ENCODE measurements around the gene BRIP1.

The BRIP1 gene

DNA sequence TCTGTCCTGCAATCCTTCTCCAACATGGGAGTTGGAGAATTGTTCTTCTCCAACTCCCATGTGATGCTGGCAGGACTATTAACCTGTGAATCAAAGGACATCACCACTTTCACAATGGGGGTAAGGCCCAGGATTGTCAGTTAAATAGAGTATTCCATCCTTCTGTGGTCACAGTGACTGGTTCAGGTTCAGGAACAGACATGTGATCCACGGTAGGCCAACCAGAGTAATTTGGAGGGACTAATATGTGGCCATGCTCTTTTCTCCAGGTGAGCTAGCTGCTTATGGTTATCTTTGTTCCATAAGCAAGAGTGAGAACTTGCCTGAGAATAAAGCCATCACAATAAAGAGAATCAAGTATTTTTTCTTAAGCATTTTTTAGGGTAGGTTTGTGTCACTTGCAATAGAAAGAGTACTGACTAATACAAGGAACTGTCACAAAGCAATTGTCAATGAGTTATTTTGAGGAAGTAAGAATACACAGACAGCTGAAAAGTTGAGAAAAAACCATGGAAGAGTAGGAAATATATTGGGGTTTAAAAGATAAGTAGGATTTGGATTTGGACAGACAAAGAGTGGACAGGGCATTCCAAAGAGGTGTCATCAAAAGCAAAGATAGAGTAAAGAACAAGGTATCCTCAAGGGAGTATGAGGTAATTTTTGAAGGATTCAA, 63.4 kb downstream of the BRIP1 start:
- H3K4me1 Mint-ChIP-seq (ENCODE audit: low read depth in 2 of 2) = no peaks in the 10 kb centered on the region
- DNase-seq (no peak), ATAC-seq (replicated peaks) (no peak)
- H3K36me3 Mint-ChIP-seq (ENCODE audit: insufficient read depth) = no peaks in the 10 kb centered on the region
- no peaks in the 10 kb centered on the region for H3K27me3 Mint-ChIP-seq
- no peaks in the 10 kb centered on the region for H3K9me3 Mint-ChIP-seq
- H3K27ac Mint-ChIP-seq = no peak overlapping the region
- no peak overlapping the region for H3K4me3 Mint-ChIP-seq

DNA sequence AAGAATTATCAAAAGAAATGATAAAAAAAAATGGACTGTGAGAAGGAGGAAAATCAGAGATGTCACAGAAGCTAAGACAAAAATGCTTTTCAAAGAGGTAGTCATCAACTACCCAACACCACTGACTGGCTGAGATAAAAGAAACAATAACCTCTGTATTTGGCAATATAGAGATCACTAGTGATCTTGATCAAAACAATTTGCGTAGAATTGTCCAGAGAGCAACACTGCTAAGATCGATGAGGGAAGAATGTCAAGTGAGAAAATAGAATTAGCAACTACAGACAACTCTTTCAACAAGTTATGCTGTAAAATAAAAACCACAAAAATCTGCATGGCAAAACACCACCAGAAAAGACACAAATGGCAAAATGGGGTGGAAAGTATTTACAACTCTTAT, 66.0 kb downstream of the BRIP1 start:
- DNase-seq (no peak), ATAC-seq (replicated peaks) (no peak)
- Mint-ChIP-seq H3K4me1 (ENCODE audit: low read depth in 2 of 2) (no peaks in the 10 kb centered on the region), H3K27me3 (no peaks in the 10 kb centered on the region), H3K27ac (no peak overlapping the region), H3K36me3 (ENCODE audit: insufficient read depth) (no peaks in the 10 kb centered on the region), H3K4me3 (no peak overlapping the region), H3K9me3 (no peaks in the 10 kb centered on the region)

DNA sequence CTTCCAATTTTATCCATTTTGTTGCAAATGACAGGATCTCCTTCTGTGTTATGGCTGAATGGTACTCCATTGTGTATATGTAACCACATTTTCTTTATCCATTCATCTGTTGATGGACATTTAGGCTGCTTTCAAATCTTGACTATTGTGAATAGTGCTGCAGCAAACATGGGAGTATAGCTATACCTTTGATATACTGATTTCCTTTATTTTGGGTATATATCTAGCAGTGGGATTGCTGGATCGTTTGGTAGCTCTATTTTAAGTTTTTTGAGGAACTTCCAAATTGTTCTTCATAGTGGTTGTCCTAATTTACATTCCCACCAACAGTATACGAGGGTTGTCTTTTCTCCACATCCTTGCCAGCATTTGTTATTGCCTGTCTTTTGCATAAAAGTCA, 67.8 kb downstream of the BRIP1 start:
- Mint-ChIP-seq H3K4me1 (ENCODE audit: low read depth in 2 of 2) (no peaks in the 10 kb centered on the region), H3K4me3 (no peak overlapping the region), H3K9me3 (no peaks in the 10 kb centered on the region), H3K27me3 (no peaks in the 10 kb centered on the region), H3K27ac (no peak overlapping the region), H3K36me3 (ENCODE audit: insufficient read depth) (no peaks in the 10 kb centered on the region)
- ATAC-seq (replicated peaks) (no peak), DNase-seq (no peak)

DNA sequence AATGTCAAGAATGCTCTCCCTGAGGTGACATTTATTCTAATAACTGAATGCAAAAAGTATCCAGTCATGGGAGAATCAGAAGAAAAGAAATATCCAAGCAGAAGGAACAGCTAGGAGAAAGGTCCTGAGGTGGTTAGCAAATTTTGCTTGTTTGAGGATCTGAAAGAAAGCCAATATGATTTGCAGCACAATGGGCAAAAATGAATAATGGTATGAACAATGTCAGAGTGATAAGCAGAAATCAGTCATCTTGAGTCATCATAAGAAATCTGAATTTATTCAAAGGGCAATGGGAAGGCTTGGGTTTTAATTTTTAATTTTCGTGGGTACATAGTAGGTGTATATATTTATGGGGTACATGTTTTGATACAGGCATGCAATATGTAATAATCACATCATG, 68.5 kb downstream of the BRIP1 start:
- no peak overlapping the region for H3K4me3 Mint-ChIP-seq
- H3K27me3 Mint-ChIP-seq = no peaks in the 10 kb centered on the region
- ATAC-seq (replicated peaks) (no peak), DNase-seq (no peak)
- H3K9me3 Mint-ChIP-seq = no peaks in the 10 kb centered on the region
- H3K36me3 Mint-ChIP-seq (ENCODE audit: insufficient read depth) = no peaks in the 10 kb centered on the region
- no peaks in the 10 kb centered on the region for H3K4me1 Mint-ChIP-seq (ENCODE audit: low read depth in 2 of 2)
- H3K27ac Mint-ChIP-seq = no peak overlapping the region

DNA sequence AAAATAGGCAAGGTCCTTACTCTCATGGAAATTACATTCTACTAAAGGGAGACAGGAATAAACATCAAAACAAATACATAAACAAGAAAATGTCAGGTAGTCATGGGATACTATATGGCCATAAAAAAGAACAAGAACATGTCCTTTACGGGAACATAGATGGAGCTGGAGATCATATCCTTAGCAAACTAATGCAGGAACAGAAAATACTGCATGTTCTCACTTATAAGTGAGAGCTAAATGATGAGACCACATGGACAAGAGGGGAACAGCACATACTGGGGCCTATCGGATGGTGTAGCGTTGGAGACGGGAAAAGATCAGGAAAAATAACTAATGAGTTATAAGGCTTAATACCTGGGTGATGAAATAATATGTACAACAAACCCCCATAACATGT, 69.1 kb downstream of the BRIP1 start:
- Mint-ChIP-seq H3K9me3 (no peaks in the 10 kb centered on the region), H3K4me1 (ENCODE audit: low read depth in 2 of 2) (no peaks in the 10 kb centered on the region), H3K27ac (no peak overlapping the region), H3K4me3 (no peak overlapping the region), H3K27me3 (no peaks in the 10 kb centered on the region), H3K36me3 (ENCODE audit: insufficient read depth) (no peaks in the 10 kb centered on the region)
- ATAC-seq (replicated peaks) = no peak
- DNase-seq = no peak

DNA sequence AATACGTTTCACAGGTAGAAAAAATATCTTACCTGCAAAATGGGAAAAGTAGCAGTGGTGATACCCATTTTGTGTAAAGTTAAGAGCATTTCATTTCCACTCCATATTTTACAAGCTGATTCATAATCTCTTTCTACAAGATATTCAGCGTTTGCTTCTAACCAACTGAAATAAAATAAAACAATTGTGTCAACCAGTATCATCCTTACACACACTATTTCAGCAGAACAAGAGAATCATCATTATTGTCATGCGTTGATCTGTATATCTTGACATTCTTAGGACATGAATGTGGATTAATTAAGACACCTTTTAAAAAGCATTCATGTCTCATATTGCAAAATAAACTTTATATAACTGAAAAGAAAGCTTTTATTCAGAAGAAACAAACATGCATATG, 69.8 kb downstream of the BRIP1 start:
- H3K4me3 Mint-ChIP-seq = no peak overlapping the region
- H3K4me1 Mint-ChIP-seq (ENCODE audit: low read depth in 2 of 2) = no peaks in the 10 kb centered on the region
- no peaks in the 10 kb centered on the region for H3K9me3 Mint-ChIP-seq
- H3K36me3 Mint-ChIP-seq (ENCODE audit: insufficient read depth) = no peaks in the 10 kb centered on the region
- no peaks in the 10 kb centered on the region for H3K27me3 Mint-ChIP-seq
- ATAC-seq (replicated peaks) = no peak
- H3K27ac Mint-ChIP-seq = no peak overlapping the region
- DNase-seq = no peak

DNA sequence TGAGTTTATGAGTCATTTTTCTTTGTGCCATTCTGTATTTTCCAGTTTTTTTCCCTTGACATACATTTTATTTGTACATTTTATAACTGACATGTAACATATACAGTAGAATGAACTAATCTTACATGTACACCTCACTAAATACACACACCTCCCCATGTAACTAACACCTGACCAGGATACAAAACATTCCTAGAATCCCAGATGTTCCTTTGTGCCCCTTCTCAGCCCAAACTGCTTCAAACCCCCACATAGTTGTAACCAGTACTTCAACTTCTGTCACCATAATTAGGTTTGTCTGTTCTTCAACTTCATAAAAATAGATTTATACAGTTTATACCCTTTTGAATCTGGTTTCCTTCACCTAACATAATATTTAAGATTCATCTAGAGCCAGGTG, 73.5 kb downstream of the BRIP1 start:
- Mint-ChIP-seq H3K4me3 (no peak overlapping the region), H3K36me3 (ENCODE audit: insufficient read depth) (no peaks in the 10 kb centered on the region), H3K9me3 (no peaks in the 10 kb centered on the region), H3K27ac (no peak overlapping the region), H3K4me1 (ENCODE audit: low read depth in 2 of 2) (no peaks in the 10 kb centered on the region), H3K27me3 (no peaks in the 10 kb centered on the region)
- DNase-seq (no peak), ATAC-seq (replicated peaks) (no peak)

DNA sequence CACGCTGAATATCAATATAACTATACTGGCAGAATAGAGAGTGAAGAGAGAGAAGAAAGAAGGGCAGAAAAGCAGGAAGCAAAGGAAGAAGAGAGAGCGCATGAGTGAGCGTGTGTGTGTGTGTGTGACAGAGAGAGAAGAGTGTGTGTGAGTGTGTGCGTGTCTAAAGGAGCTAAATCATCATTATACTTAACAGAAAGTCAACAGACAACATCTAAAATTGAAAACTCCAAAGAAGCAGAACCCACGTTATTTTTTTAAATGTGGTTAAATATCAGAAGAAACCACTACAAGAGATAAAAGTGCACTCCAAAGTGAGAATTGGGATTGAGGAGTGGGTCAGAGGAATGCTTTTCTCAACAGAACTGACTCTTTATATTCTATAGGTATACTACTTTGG, 77.2 kb downstream of the BRIP1 start:
- H3K4me3 Mint-ChIP-seq = no peak overlapping the region
- H3K36me3 Mint-ChIP-seq (ENCODE audit: insufficient read depth) = no peaks in the 10 kb centered on the region
- no peak overlapping the region for H3K27ac Mint-ChIP-seq
- H3K9me3 Mint-ChIP-seq = no peaks in the 10 kb centered on the region
- DNase-seq (no peak), ATAC-seq (replicated peaks) (no peak)
- no peaks in the 10 kb centered on the region for H3K4me1 Mint-ChIP-seq (ENCODE audit: low read depth in 2 of 2)
- H3K27me3 Mint-ChIP-seq = no peaks in the 10 kb centered on the region

DNA sequence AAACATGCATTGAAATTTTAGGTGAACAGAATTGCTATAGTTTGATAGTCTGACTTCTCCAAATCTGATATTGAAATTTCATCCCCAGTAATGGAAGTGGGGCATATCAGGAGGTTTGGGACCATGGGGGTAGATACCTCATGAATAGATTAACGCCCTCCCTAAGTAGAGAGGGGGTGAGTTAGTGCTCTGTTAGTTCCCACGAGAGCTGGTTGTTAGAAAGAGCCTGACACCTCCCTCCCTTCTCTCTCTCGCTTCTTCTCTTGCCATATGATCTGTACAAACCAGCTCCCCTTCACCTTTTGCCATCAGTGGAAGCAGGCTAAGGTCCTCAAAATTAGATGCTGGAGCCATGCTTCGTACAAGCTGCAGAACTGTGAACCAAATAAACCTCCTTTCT, 78.8 kb downstream of the BRIP1 start:
- ATAC-seq (replicated peaks) (no peak), DNase-seq (no peak)
- Mint-ChIP-seq H3K4me3 (no peak overlapping the region), H3K27ac (no peak overlapping the region), H3K27me3 (no peaks in the 10 kb centered on the region), H3K4me1 (ENCODE audit: low read depth in 2 of 2) (no peaks in the 10 kb centered on the region), H3K36me3 (ENCODE audit: insufficient read depth) (no peaks in the 10 kb centered on the region), H3K9me3 (no peaks in the 10 kb centered on the region)

DNA sequence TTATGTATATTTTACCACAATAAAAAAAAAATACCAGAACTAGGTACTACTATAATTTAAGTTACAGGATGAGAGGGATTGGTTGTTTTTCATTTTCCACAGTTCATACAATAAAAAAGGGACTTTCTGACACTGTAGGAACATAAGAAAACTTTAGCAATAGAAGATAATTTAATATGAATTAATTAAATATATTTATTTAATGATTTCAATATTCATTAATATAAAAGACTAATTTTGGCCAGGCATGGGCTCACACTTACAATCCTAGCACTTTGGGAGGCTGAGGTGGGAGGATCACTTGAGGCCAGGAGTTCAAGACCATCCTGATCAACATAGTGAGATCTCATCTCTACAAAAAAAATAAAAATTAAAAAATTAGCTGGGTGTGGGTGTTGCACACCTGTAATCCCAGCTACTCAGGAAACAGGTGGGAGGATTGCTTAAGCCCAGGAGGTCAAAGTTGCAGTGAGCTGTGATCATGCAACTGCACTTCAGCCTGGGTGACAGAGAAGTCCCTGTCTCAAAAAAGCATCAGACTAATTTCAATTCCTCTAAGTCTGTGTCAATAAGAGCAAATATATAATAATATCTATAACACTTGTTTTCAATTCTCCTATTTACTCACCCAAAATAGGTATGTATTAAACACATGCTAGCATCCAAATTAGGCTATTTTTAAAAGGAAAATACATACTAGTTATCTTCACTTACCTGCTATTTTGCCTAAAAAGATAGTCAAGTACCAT, 79.6 kb downstream of the BRIP1 start:
- Mint-ChIP-seq H3K9me3 (no peaks in the 10 kb centered on the region), H3K4me1 (ENCODE audit: low read depth in 2 of 2) (no peaks in the 10 kb centered on the region), H3K27me3 (no peaks in the 10 kb centered on the region), H3K4me3 (no peak overlapping the region), H3K36me3 (ENCODE audit: insufficient read depth) (peaks cover 3% of the 10 kb centered on the region), H3K27ac (no peak overlapping the region)
- ATAC-seq (replicated peaks) (no peak), DNase-seq (no peak)

DNA sequence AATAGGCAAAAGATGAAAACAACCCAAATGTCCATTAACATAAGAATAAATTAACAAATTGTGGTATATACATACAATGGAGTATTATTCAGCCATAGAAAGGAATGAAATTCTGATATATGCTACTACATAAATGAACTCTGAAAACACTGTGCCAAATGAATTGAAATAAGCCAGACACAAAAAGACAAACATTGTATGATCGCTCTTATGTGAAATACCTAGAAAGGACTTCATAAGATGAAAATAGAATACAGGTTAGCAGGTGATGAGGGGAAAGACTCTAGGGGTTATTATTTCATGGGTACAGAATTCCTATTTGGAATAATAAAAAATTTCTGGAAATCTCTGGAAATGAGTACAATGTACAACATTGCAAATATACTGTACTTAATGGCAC, 80.2 kb downstream of the BRIP1 start:
- Mint-ChIP-seq H3K27me3 (no peaks in the 10 kb centered on the region), H3K9me3 (no peaks in the 10 kb centered on the region), H3K36me3 (ENCODE audit: insufficient read depth) (peaks cover 3% of the 10 kb centered on the region), H3K27ac (no peak overlapping the region), H3K4me3 (no peak overlapping the region), H3K4me1 (ENCODE audit: low read depth in 2 of 2) (no peaks in the 10 kb centered on the region)
- ATAC-seq (replicated peaks) (no peak), DNase-seq (no peak)

DNA sequence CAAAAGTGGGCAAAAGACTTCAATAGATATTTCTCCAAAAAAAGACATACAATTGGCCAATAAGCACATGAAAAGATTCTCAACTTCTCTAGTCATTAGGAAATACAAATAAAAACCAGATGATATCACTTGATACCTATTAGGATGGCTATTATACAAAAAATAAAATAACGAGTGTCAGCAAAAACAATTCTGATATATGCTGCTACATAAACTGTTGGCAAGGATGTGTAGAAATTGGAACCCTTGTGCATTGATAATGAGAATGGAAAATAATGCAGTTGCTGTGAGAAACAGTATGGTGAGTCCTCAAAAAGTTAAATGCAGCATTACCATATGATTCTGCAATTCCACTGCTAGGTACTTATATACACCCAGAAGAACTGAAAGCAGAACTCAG, 80.6 kb downstream of the BRIP1 start:
- Mint-ChIP-seq H3K4me1 (ENCODE audit: low read depth in 2 of 2) (no peaks in the 10 kb centered on the region), H3K27me3 (no peaks in the 10 kb centered on the region), H3K9me3 (no peaks in the 10 kb centered on the region), H3K36me3 (ENCODE audit: insufficient read depth) (peaks cover 3% of the 10 kb centered on the region), H3K4me3 (no peak overlapping the region), H3K27ac (no peak overlapping the region)
- no peak for DNase-seq
- ATAC-seq (replicated peaks) = no peak

DNA sequence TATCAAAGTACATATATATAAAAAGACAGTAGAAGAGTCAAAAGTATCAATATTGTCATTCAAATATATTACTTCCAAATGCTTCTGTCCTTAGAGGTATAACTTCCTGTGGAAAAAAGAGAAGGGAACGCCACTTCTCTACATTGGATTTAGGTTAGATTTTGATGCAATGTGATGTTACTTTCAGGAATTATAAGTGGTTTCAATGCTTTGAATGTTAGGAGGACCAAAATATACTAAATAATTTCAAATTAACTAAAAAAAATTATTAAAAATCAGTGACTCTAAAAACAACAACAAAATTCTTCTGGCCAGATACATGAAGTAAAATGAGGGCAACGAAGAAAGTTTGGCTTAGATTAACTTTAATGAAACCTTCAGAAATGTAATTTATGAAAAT, 88.0 kb downstream of the BRIP1 start:
- Mint-ChIP-seq H3K9me3 (peaks cover 2 to 10% of the 10 kb centered on the region in 2 donors), H3K4me3 (no peak overlapping the region), H3K27me3 (no peaks in the 10 kb centered on the region), H3K36me3 (ENCODE audit: insufficient read depth) (peaks cover 7% of the 10 kb centered on the region), H3K4me1 (ENCODE audit: low read depth in 2 of 2) (no peaks in the 10 kb centered on the region), H3K27ac (no peak overlapping the region)
- DNase-seq = no peak
- no peak for ATAC-seq (replicated peaks)

DNA sequence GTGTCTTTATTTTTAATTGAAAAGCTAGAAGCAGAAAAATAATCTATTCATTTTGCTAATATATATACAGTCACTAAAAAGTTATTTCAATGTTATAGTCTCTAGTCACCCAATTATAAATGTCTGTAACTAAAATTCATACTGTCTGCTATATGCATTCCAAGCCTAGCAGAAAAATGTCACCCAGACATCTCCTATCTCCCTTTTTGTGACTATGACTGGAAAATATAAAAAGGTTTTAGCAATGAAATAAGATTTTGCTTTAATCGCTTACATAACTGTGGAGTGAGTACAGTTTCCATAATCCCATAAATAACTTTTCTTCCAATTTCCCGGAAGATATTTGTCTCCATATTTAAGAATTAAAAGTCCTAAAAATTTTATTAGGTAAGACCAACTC, 88.6 kb downstream of the BRIP1 start:
- Mint-ChIP-seq H3K9me3 (peaks cover 4 to 11% of the 10 kb centered on the region in 2 donors), H3K27me3 (no peaks in the 10 kb centered on the region), H3K4me3 (no peak overlapping the region), H3K27ac (no peak overlapping the region), H3K4me1 (ENCODE audit: low read depth in 2 of 2) (no peaks in the 10 kb centered on the region), H3K36me3 (ENCODE audit: insufficient read depth) (peaks cover 7% of the 10 kb centered on the region)
- DNase-seq = no peak
- ATAC-seq (replicated peaks) = no peak
